HepG2 (cell line): ENCODE data around the gene UGT1A3. TPM values are rescaled to one million over a fixed set of nuclear protein-coding genes. Genes with fewer than 3 reads are reported as not detected.

Experiments used
- ATAC-seq: fragments of 200-7000 bp; cut with Tn5 transposase; 3 replicates; pipeline ENCODE4 v1.9.1; 2020; ENCODE audit warnings: mild to moderate bottlenecking, moderate library complexity
- BruUV-seq: library from RNA; stranded (reverse); fragments of 400-500 nt; replicated peaks from 2 replicates; lab custom pipeline; 2021; lab: Mats Ljungman, UMichigan
- CTCF ChIA-PET: fragments of 300-600 bp; formaldehyde crosslinking; extraction: SDS; loops from one replicate; lab custom pipeline; 2021; ENCODE audit warnings: low total read pairs, inconsistent platforms, low intra/inter-chr PET ratio; lab: Yijun Ruan, JAX
- POLR2A ChIA-PET: fragments of 350-600 bp; sonication (Branson Sonifier 250); formaldehyde crosslinking; loops from one replicate; lab custom pipeline; 2020; ENCODE audit warnings: antibody characterized with exemption, inconsistent platforms; lab: Yijun Ruan, JAX
- DNase-seq: peaks from one replicate; pipeline ENCODE4 v3.0.0-alpha.2; 2015; ENCODE audit warnings: low spot score
- FAIRE-seq: peaks from 3 replicates; lab custom pipeline; 2011; peaks lifted over from hg19 to GRCh38; lab: Jason Lieb, UNC
- H2AFZ ChIP-seq: one replicate; pipeline ENCODE4 v1.6.1; 2011; ENCODE audit warnings: low read length, inconsistent platforms
- H3K27ac ChIP-seq: fragments of 300-600 bp; 3 replicates; pipeline ENCODE4 v1.8.0; 2011; ENCODE audit warnings: mixed run types, mild to moderate bottlenecking, mixed read lengths, low read length, inconsistent platforms; ENCODE audit not compliant: insufficient read depth; ENCODE audit errors: extremely low read length
- H3K27me3 ChIP-seq, 2 experiments: fragments of 200-600 bp in 1 of 2; 2 replicates in 1 of 2; 3 replicates in 1 of 2; pipeline versions ENCODE4 v1.6.0 to v1.8.0; 2011; ENCODE audit warnings: low read length in 2 of 2, mild to moderate bottlenecking in 2 of 2, moderate library complexity in 2 of 2, inconsistent platforms in 1 of 2; ENCODE audit not compliant: insufficient read depth in 2 of 2, control insufficient read depth in 1 of 2
- H3K36me3 ChIP-seq, 2 experiments: fragments of 200-600 bp in 1 of 2; replicated peaks in 1 of 2; 2 replicates in 1 of 2; 3 replicates in 1 of 2; pipeline versions ENCODE4 v1.5.1 to v1.8.0; 2011; ENCODE audit warnings: low read length in 2 of 2, inconsistent platforms in 1 of 2; ENCODE audit not compliant: insufficient read depth in 2 of 2, control insufficient read depth in 1 of 2
- H3K4me1 ChIP-seq: 2 replicates; pipeline ENCODE4 v1.5.1; 2012; ENCODE audit warnings: low read length, inconsistent platforms; ENCODE audit not compliant: insufficient read depth
- H3K4me2 ChIP-seq: 2 replicates; pipeline ENCODE4 v1.6.0; 2011; ENCODE audit warnings: low read depth, low read length, inconsistent platforms
- H3K4me3 ChIP-seq, 3 experiments: fragments of 200-600 bp in 1 of 3; sonication (generic), shearing (Covaris generic) in 1 of 3; replicated peaks in 1 of 3; 2 replicates each; pipeline ENCODE4 v1.5.1; 2011 to 2016; ENCODE audit warnings: low read length in 3 of 3, inconsistent platforms in 2 of 3, low read depth in 2 of 3, mild to moderate bottlenecking in 2 of 3, control low read depth in 1 of 3, mixed read lengths in 1 of 3; ENCODE audit not compliant: insufficient read depth in 1 of 3
- H3K79me2 ChIP-seq: one replicate; pipeline ENCODE4 v1.6.1; 2011; ENCODE audit warnings: low read length, inconsistent platforms; ENCODE audit not compliant: insufficient read depth
- H3K9ac ChIP-seq: 2 replicates; pipeline ENCODE4 v1.6.0; 2011; ENCODE audit warnings: mild to moderate bottlenecking, low read depth, low read length, inconsistent platforms; ENCODE audit not compliant: insufficient read depth
- H3K9me3 ChIP-seq: 2 replicates; pipeline ENCODE4 v1.5.1; 2012; ENCODE audit warnings: mild to moderate bottlenecking, low read length
- H4K20me1 ChIP-seq: 2 replicates; pipeline ENCODE4 v1.6.0; 2011; ENCODE audit warnings: inconsistent platforms, mild to moderate bottlenecking, low read length, moderate library complexity; ENCODE audit not compliant: insufficient read depth
- AHDC1 ChIP-seq: sonication (generic); formaldehyde crosslinking; IDR thresholded peaks from 2 replicates; pipeline ENCODE4 v1.5.1; 2020; ENCODE audit warnings: mild to moderate bottlenecking, missing genetic modification reagents, borderline replicate concordance
- IRX3 ChIP-seq: sonication (generic); formaldehyde crosslinking; IDR thresholded peaks from 2 replicates; pipeline ENCODE4 v1.8.1; 2023; ENCODE audit warnings: mild to moderate bottlenecking, low read depth, missing genetic modification reagents, borderline replicate concordance
- MEIS2 ChIP-seq: sonication (generic); formaldehyde crosslinking; IDR thresholded peaks from 2 replicates; pipeline ENCODE4 v1.9.0; 2021; ENCODE audit warnings: mild to moderate bottlenecking, missing genetic modification reagents
- SETDB1 ChIP-seq: sonication (generic); formaldehyde crosslinking; IDR thresholded peaks from 2 replicates; pipeline ENCODE4 v1.5.1; 2020; ENCODE audit warnings: missing genetic modification reagents, mild to moderate bottlenecking, borderline replicate concordance
- TEF ChIP-seq: sonication (generic); formaldehyde crosslinking; IDR thresholded peaks from 2 replicates; pipeline ENCODE4 v1.5.0; 2020; ENCODE audit warnings: missing genetic modification reagents
- ZNF20 ChIP-seq: sonication (generic); formaldehyde crosslinking; IDR thresholded peaks from 2 replicates; pipeline ENCODE4 v1.4.0; 2020; ENCODE audit warnings: mild to moderate bottlenecking, moderate library complexity, missing genetic modification reagents
- ZSCAN25 ChIP-seq: sonication (generic); formaldehyde crosslinking; IDR thresholded peaks from 2 replicates; pipeline ENCODE4 v1.8.0; 2022; ENCODE audit warnings: mild to moderate bottlenecking, missing genetic modification reagents
- WGBS: methylation state at CpG from one replicate; pipeline ENCODE4 v1.1.6; 2017; ENCODE audit warnings: low lambda C conversion rate; 5-methylcytosine and 5-hydroxymethylcytosine counted together
- in situ Hi-C: cut with HindIII; loops from 2 replicates; pipeline ENCODE4 v1.10.0; 2017; ENCODE audit warnings: low pct_unique_long_range_greater_than_20kb; ENCODE audit not compliant: extremely low pct_ligation_motif_present
- intact Hi-C: fragments of 100-400 bp; cut with micrococcal nuclease; formaldehyde crosslinking; loops from one replicate; pipeline ENCODE4 v1.10.0; 2022; ENCODE audit not compliant: unreplicated experiment
- polyA plus RNA-seq, 8 experiments: library from polyadenylated mRNA; depleted of rRNA in 3 of 8; stranded (reverse) in 7 of 8; unstranded in 1 of 8; fragments of >200 nt; fragmentation: Illumina TruSeq in 4 of 8; extraction: Trizol in 4 of 8; gene quantifications; 2 replicates each; pipeline versions ENCODE4 v1.2.1 to v1.2.3, GENCODE V29; 2011 to 2016; ENCODE audit warnings: low read depth in 4 of 8, missing spikeins in 1 of 8, mixed read lengths in 1 of 8; ENCODE audit not compliant: insufficient read depth in 1 of 8
- total RNA-seq, 5 experiments: library from RNA; depleted of rRNA; stranded (reverse); fragments of >200 nt; fragmentation: Illumina TruSeq; extraction: Trizol; gene quantifications; 2 replicates each; pipeline ENCODE4 v1.2.3, GENCODE V29; 2016; ENCODE audit warnings: low read depth in 1 of 5

Gene UGT1A3
- total and polyA plus RNA-seq, 2 of the 13 experiments (the other 11 are each of a cell fraction or from before 2014, with no cell fraction given): not detected

- H3K4me2 ChIP-seq: no peak overlapping the region
- no peak overlapping the region for H3K27ac ChIP-seq
- BruUV-seq: no TSS peak
- no peaks in the 10 kb centered on the region for H3K4me1 ChIP-seq
- in situ Hi-C loops: no loop called here
- no peaks in the 10 kb centered on the region for H3K27me3 ChIP-seq
- no peak overlapping the region for H2AFZ ChIP-seq
- TF ChIP-seq IRX3 (no peak), AHDC1 (CRISPR knock-in tag) (no peak), SETDB1 (CRISPR knock-in tag) (no peak), MEIS2 (CRISPR knock-in tag) (no peak), ZNF20 (CRISPR knock-in tag) (no peak), ZSCAN25 (no peak), TEF (CRISPR knock-in tag) (no peak)
- H3K9ac ChIP-seq: no peak overlapping the region
- POLR2A ChIA-PET: no interaction called here
- H3K36me3 ChIP-seq: no peaks in the 10 kb centered on the region
- intact Hi-C loops: no loop called here
- H3K79me2 ChIP-seq: no peaks in the 10 kb centered on the region
- CTCF ChIA-PET: no interaction called here
- no peaks in the 10 kb centered on the region for H4K20me1 ChIP-seq
- H3K4me3 ChIP-seq: no peak overlapping the region
- no peak for ATAC-seq
- 65% methylated on average over 3 of the region's 3 CpGs for WGBS
- FAIRE-seq: no peak
- no peaks in the 10 kb centered on the region for H3K9me3 ChIP-seq
- DNase-seq: no peak
Measured at GRCh38 chr2:233702238-233702637, 26.6 kb upstream of the UGT1A3 start.
